CD4-positive, alpha-beta T cell treated with Interleukin-12 subunit alpha and Interleukin-12 subunit beta, for 1 hour (primary cell): ENCODE results near the gene MACROH2A1.
A peak's percentile ranks its signal among the peaks of the same experiment; 100 is the strongest.

Experiments used
- DNase-seq: peaks from one replicate; pipeline ENCODE4 v3.0.0-alpha.2; 2020

The MACROH2A1 gene

DNA sequence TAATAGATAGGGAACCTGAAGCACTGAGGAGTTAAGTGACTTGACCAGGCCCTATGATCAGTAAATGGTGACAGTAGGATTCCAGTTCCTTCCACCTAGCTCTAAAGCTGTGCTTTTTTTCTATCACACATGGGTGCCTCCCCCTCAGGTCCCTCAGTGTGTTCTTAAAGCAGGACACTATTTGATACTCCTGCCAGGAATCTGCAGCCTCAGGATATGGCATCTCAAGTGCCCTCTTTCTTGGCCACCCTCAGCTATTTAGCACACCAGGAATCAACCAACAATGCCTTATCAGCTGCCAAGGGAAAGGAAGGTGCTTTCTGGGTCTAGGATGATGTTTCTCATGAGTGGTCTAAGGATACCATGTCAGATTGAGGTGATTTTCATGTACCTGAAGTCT is 49.1 kb downstream of the MACROH2A1 start:
- no peak for DNase-seq

DNA sequence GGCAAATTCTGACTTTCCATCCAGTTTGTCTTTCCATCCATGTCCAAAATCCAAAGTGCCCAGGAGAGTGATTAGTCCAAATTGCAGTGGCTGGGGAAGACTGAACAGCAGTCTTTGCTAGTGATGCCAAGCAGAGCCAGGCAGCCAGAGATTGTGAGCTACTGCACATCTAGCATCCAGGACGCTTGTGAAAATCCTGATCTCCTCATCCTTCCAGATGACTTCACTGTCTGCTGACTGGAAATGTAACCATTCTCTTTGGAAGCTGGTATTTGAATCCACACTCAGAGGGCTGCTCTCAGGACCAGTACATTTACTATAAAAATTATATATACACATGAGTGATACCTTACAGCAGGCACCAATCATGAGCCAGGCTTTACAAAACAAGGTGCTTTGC is 49.6 kb downstream of the MACROH2A1 start:
- no peak for DNase-seq

DNA sequence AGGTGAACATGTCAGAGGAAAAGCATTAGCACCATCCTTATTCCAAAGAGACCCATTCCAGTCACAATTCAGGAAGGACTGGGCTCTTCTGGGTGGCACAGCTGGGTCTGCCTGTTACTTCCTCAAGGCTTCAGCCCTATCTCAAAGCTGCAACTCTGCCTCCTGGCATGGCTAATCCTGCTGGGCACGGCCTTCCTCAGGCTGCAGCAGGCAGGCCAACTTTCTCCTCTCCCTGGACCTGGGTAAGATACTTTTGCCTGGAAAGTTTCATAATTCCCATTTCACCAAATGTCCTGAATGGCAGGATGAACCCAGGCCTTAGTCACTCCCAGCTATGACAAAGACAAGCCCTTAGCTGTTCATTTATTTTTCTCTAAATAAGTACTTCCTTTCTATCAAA is 50.1 kb downstream of the MACROH2A1 start:
- no peak for DNase-seq

DNA sequence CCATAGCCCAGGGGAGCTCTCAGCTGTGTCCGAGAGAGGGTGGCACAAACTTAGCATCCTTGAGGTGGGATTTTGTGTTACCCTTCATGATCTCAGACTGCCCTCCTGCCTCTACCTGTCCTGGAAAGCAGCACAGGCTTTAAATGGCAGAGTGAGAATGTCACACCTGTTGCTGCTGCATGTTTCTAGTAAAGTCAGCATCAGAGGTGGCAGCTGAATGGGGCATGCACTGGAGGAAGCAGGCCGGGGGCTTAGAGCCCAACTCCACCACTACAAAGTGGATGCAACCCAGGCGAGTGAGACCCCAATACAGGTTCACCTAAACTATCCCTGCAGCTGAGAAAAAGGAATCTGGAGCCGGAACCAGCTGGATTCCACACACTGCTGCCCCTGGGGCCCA is 51.6 kb downstream of the MACROH2A1 start:
- DNase-seq, result no peak

DNA sequence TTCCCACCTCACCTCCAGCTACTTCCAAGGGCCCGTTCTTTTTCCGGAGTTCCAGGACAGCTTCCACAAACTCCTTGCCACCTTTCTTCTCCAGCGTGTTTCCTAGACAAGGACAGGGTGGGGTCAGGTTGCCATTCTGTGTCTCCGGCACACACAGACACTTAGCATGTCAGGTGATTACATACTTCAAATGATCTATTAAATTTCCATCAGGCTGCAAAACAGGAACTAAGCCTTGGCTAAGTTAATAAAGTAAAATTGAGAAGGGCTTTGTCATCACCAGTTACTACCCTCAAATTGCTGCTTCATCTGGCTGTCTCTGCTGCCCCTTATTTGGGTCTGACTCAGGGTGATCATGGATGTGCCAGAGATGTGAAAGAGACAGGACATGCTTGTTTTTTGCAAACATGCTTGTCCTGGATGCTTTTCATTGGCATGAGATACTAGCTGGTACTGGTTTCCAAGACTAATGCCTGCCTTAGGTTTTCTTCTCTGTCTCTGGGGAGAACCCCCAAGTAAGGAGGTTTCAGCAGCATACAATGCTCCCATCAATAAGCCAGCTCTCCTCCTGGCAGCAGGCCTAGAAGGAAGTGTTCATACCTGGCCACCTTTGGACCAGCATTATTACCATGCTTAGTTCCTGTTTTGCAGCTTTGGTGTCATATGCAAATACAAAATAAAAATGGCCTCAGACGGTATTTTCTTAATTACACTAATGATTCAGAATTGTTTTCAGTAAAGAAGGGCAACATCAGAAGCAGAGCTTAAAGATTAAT is 52.9 kb downstream of the MACROH2A1 start:
- DNase-seq, result no peak

DNA sequence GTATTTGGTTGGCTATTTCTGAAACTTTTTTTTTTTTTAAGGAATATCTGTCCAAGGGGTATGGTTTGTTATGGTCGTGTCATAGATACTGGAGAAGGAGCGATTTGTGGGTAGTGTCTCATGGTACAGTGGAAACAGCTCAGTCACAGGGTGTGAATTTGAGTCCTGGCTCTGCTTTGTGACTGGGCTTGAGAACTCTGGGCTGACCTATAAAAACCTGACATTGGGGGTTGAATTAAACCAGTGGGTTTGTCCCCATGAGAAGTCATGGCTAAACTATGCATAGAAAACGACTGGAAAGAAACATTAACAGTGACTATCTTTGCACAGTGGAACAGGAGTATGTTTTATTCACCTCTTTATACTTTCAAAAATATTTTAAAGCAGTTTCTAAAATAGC is 54.7 kb downstream of the MACROH2A1 start:
- DNase-seq, result no peak

DNA sequence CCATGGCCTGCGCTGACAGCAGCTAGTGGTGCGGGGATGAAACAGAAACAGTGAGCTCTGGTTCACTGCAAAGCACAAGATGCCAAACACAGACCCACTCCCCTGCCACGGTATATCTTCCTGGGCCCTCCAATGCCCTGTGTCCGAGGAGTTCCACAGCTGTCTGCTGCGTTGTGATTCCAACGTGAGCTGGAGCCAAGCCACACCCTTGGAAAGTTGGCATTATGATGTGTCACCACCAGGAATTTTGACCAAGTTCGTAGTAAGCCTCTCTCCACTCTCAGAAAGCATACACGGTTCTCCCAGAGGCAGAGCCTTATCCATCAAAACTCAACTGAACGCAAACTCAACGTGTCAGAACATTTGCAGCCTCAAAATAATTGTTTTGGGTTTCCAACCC is 55.6 kb downstream of the MACROH2A1 start:
- no peak for DNase-seq

DNA sequence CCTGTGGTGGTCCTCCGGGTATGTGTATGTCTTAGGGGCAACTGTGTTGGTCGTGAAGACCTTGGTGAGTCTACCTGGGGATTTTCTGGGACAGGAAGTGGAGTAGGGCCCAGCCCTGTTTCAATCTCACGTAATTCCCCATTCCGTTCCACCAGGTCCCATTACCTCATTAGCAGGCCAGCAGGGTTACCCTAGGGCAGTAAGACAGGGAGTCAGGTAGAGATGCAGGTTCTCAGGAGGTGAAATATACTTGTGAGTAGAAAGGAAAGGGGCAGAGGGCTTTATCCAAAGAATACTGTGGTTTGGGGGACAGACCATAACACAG is 56.5 kb downstream of the MACROH2A1 start:
- no peak for DNase-seq

DNA sequence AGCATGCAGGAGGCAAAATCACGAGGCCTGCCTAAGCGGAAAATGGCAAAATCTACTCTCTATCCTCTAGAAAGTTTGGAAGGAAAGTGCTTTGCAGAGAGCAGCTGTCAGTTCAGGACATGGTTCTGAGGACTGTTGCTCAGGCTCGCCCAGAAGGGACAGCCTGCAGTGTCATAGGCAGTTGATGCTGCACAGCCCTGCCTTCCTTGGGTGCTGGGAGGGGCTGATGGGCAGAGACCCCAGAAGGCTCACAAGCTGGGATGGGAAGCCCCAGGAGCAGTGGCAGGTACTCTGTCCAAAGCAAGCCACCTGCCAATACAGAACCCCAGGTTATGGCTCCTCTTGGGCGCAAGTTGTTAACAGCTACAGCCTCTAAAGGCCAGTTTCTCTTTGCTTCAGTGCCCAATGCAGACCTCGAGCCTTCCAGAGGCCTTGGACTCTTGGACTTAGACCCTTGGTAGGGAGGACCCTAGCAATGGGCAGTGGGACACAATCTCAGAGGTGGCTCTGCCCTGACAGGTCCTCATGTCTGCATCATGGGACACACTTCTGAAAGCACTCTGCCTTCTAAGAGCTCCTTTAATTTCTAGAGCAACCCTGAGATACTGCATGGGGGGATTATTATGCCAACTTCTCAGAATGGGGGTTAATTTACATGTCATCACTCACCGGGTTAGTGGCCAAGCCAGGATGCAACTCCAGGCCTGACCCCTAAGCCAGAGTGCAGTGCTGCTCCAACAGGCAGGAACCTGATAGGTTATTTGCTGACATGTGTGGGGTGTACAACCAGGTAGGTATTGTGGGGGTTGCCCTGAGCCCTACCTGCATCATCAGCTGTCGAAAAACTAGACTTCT is 57.1 kb downstream of the MACROH2A1 start:
- no peak for DNase-seq

DNA sequence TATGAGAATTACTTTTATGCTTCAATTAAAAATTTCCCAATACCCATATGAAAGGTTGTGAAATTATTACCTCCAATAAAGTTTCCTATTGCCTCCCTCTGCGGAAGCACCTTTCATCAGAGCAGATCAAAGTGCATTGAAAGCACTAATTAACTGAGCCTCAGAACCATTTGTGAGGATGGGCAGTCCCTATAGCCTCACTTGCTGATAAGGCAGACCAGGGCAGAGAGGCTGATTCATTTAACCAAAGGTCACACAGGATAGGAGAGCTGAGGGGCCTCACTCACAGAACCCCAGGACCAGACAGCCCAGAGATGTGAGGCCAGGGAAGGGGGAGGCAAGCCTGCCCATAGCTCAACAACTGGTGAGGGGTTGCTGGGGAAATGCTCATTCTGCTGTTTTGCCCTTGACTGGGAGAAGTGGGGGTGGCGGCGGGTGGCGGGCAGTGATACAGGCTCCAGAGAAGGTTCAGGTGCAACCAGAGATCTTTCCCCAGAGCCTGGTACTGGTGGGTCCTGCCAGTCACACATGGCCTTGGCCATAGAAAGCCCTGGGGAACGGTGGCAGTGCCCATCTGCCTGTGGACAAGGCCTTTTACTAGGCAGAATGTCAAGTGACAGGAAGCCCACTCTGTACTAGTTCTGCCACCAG is 57.9 kb downstream of the MACROH2A1 start:
- no peak for DNase-seq

DNA sequence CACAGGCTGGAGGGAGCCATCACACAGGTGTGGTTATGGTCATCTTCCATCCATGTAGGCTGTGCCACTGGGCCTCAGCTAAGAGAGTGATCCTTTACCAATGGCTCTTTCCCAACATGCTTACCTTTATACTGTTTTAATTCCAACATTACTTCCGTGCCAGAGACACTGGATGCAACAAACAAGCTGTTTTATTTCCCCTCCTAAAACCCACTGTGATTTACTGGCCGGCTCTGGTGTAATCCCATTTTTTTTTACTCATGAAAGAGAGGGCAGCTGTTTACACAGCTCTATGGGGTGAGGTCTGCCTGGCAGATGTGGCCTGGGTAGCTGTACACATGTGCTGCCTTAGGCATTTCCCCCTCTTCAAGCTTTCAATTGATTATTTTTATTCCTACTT is 58.5 kb downstream of the MACROH2A1 start:
- no peak for DNase-seq

DNA sequence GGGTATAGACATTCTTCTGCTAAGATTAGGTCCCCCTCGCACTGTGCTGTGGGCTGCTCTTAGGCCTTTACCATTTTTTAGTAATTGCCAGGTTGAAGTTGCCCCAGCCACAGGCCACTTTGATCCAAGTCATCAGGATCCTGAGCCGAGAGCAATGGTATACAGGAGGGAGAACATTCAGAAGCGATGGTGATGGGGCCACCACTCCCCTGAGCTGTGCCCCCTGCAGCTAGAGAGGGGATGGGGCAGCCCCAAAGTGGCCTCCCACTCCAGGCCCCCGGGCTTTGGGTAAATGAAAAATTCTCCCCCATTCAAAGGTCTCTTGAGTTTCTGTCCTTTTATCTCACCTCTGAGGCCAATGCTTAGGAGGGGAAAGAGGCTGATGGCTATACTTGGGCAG is 59.4 kb downstream of the MACROH2A1 start:
- no peak for DNase-seq

DNA sequence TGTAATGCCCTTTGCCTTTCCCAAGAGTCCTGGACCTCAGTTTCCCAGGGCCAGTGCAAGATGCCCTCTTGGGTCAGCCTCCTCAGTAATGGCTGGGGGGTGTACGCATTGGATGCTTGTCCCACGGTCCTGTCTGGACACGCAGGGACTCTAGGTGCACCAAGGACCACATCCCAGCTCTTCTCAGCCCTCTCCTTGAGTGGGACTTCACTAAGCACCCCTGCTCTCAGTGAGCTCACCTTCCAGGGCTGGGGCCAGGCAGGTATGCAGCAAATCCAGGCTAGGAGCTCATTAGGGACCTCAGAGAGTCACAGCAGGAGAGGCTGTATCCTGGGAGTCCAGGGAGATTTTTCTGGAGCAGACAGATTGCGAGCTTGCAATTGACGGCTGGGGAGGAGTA is 59.8 kb downstream of the MACROH2A1 start:
- DNase-seq, result no peak

DNA sequence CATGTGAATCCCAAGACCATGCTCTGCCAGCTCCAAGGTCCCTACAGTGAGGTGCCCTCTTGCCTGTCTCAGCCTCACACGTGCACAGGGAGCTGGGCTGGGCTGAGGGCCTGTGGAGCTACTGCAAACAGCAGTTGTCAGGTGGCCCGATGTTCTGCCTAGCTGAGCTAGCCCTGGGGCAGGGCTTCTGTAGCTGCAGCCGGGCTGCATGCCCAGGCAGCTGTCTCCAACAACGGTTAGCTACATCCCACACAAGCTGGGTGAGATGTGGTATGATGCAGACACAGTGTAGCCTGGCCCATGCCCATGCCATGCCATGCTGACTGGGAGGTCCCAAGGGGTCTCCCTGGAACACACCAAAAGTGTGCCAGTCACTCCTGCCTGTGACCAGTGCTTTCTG is 62.0 kb downstream of the MACROH2A1 start:
- DNase-seq, result no peak

DNA sequence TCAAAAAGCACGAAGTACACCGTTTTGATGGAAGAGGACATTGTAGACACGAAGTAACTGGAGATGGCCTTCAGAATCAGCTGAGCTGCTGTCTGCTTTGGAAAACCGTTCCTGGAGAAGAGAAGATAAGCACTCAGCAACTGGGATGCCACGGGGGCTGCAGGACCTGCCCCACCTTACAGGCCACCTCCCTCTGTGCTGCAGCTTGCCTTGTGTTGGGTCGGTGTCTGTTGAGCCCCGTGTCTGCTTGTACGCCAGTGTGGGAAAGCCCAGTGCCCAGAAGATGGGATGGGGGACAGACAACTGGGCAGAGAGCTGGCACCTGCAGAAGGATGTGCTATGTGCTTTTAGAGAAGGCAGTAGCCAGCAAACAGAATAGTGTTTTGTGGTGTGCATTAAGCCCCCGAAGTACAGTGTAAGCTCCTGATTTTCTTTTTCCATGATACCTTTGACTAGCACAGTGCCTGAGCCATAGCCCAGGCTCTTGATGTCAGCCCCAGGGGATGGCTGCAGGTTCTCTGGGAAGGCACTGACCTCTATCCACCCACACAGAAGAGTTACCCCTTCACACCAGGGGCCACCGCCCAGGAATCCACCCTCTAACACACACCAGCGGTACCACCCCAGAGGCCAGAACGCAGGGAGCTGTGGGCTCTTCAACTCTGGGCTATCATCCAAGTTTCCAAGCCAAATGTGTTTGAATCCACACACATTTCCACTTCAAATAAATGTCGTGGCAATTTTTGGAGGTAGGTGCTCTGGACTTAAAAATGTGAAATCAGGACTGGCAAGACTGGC is 63.8 kb downstream of the MACROH2A1 start:
- no peak for DNase-seq

DNA sequence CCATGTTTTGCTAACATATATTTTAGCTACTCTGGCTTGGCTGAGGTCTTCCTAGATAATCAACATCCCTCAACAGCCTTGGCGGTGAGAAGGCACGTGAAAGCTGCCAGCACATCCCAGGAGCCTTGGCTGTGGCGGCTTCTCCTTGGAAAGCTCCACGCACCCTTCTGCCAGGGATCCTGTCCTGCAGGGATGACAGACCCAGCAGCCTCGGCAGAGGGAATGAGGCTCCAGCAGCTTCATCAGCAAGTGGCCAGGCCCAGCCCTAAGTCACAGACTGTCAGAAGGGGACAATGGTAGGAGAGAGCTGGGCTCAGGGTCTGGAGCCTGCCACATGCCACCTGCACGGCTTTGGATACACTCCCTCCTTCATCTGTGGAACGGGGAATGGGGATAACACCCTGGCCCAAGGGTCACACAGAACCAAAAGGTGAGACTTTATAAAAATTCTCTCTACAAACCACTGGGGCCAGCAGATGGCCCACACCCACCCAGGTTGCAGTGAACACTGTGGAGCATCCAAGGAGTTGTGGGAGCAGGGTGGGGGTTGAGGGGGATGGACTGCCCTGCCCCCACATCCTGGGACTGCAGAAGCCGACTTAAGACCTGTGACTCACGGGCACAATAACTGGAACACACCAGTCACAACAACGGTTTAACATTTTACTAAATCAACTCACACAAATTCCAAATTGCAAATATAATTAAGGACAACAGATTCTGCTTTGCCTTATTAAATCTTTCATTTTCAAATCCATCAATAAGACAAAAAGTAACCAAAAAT is 65.1 kb downstream of the MACROH2A1 start:
- DNase-seq, result no peak

DNA sequence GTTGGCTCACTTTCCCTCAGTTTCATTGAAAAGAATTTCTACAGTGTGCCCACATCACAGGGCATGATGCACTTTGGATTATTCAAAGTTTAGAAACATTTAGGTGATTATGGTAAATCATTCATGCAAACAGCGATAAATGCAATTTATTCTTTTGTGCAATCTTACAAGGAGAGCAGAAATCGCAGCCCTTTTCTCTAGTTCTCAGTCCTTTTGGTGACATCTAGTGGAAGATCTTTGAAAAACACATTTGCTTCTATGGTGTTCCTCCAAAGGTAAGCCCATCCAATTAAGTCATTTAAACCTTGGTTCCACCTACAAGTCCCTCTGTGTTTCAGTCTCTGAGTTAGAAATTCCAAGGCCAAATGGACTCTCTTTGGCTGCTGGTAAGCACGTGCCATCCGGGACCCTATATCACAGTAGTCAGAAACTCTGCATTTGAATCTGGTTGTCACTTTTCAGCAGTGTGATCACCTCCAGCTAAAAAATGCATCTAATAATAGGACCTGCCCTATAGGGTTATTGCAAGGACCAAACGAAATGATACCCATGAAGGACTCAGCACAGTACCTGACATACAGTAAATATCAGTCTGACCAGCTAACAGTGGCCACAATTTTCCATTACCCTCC is 66.4 kb downstream of the MACROH2A1 start:
- DNase-seq, result peak; percentile 22

DNA sequence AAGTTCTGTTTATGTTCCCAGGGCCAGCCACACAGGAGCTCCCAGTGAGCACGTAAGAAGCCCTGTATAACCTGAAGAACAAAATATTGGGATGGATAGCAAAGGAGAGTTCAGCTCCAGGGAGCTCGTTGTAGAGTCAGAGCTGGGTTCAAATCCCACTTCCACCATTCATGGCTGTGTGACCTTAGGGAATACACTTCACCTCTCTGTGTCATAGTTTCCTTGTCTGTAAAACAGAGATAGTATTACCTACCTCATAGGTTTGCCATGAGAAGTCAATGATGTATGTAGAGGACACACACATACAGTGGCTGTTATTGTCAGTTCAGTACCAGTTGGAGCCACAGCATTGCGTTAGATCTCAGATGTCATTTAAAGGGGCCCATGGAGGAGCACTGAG is 67.4 kb downstream of the MACROH2A1 start:
- DNase-seq, result no peak

DNA sequence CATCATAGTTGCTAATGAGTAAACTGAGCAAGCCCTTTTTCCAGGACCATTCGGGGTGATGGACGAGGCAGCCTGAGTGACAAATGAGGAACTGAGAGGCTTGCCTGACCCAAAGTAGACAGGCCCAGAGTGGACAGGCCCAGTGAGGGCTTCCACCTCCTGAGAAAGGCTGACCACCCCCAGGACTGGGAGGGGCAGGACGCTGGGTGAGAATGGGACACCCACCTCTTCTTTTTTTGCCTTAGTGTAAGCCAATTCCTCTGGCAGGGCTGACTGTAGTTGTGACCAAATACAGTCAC is 68.3 kb downstream of the MACROH2A1 start:
- DNase-seq, result no peak

DNA sequence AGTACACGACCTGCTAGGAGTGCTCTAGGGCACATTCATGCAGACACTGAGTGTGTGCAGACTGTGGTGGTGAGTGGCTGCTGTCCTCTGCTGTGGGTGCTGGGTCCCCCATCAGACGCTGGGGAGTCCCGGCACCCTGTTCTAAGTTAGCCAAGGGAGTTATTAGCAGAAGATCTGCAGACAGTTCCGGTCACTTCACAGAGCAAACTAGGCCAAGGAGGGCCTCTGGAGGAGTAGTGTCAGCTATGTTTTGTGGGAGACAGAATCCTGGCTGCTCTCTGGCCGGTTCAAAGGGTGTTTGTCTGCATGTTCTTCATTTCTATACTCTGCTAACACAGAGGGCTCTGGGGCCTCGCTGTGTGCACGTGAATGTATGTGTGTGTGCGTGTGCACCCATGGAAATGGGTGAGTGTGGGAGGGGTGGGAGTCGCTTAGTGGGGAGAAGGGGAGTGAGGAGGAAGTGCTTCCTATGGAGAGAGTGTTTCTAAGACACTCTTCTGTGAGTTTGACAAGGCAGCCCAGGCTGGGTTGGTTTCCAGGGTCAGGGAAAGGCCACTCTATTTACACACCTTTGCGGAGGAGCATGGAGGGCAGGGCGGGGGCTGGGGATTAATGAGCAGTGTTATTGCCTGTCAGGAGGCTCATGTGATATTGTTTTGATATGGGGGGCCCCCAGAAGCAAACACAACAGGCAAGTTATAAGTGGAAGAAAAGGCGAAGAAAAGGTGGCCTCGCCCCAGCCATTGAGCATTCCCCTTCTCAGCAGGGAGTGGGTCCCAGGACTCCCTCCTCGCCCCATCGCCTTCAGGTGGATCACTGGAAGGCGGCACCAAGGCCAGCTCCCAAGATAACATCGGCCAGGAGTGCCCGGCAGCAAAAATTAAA is 68.9 kb downstream of the MACROH2A1 start:
- no peak for DNase-seq
